Upper lobe of left lung (tissue), 4 donors: ENCODE data around the gene ATF6B.

Experiments
- EP300 ChIP-seq, 4 donors: sonication (generic); formaldehyde crosslinking; IDR thresholded peaks; one replicate each; pipeline ENCODE4 v1.5.1; 2017; ENCODE audit warnings: antibody characterized with exemption in 4 of 4, control low read depth in 2 of 4
- POLR2A ChIP-seq, 4 donors: fragments of 450-650 bp; IDR thresholded peaks; one replicate each; pipeline ENCODE4 v1.5.1; 2016 to 2017; ENCODE audit warnings: antibody characterized with exemption in 4 of 4, mild to moderate bottlenecking in 2 of 4
- POLR2AphosphoS5 ChIP-seq, 2 donors: sonication (generic); formaldehyde crosslinking; IDR thresholded peaks; one replicate each; pipeline ENCODE4 v1.5.1; 2017; ENCODE audit warnings: antibody characterized with exemption in 2 of 2
- TF ChIP-seq, protein P1 (sequence below), 6 experiments: fragments of 450-650 bp in 4 of 6; fragments of 200-600 bp in 2 of 6; sonication (generic) in 2 of 6; IDR thresholded peaks; one replicate each; pipeline ENCODE4 v1.5.1; 2016 to 2019; ENCODE audit warnings: antibody characterized with exemption in 6 of 6

DNA sequence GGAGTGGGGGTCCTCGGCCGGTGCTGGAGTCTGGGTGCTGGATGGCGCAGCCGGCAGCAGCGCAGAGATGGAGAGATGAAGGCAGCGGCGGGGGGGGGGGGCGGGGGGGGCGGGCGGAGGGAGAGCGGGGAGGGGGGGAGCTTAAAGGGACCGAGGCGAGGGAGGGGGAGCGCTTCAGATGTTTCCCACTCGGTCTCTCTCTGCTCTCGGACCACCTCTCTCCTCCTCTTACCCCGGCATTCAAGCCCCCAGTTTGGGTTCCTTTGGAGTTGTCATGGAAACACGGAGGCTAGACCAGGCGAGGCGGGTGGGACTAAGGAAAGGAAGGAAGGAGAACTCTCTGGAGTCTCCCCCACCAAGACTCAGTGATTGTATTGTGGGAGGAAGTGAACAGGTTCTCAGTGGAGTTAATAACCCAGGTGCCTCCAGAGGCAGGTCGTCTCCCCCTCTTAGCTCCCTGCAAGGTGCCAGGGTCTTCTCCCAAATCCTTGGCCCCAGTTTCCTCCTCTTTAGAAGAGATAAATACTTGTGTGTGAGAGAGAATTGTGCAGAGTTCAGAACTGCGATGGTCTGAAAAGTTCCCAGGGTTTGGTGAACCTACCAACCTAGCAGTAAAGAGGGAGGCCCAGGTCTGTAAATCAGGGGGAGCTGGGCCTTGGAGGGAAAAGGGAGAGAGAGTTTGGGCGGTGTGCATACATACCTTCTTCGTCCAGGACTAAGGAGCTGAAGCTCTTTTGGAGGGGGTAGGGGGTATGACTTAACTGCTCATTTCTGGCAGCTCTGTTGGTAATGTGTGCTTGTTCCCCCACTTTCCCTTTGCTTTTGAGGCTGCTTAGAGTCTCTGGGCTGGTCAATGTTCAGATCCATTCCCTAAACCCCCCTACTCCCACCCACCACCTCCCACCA is 24.1 kb upstream of the ATF6B start, which contains the start of gene PRRT1:
- TF ChIP-seq, protein P1, sequence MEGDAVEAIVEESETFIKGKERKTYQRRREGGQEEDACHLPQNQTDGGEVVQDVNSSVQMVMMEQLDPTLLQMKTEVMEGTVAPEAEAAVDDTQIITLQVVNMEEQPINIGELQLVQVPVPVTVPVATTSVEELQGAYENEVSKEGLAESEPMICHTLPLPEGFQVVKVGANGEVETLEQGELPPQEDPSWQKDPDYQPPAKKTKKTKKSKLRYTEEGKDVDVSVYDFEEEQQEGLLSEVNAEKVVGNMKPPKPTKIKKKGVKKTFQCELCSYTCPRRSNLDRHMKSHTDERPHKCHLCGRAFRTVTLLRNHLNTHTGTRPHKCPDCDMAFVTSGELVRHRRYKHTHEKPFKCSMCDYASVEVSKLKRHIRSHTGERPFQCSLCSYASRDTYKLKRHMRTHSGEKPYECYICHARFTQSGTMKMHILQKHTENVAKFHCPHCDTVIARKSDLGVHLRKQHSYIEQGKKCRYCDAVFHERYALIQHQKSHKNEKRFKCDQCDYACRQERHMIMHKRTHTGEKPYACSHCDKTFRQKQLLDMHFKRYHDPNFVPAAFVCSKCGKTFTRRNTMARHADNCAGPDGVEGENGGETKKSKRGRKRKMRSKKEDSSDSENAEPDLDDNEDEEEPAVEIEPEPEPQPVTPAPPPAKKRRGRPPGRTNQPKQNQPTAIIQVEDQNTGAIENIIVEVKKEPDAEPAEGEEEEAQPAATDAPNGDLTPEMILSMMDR (IDR thresholded peaks at IDR 0.05) = no peak
- TF ChIP-seq EP300 (IDR thresholded peaks at IDR 0.05) (no peak), POLR2A (IDR thresholded peaks at IDR 0.05) (no peak), POLR2AphosphoS5 (IDR thresholded peaks at IDR 0.05) (no peak)
